ENCODE results near the gene EFHC1. TPM values are rescaled to one million over a fixed set of nuclear protein-coding genes. Genes with fewer than 3 reads are reported as not detected.

Gene EFHC1
- total and polyA plus RNA-seq, 2 donors (not counting 1 experiment from before 2014, with no cell fraction given): 19.4 to 34.8 TPM

DNA sequence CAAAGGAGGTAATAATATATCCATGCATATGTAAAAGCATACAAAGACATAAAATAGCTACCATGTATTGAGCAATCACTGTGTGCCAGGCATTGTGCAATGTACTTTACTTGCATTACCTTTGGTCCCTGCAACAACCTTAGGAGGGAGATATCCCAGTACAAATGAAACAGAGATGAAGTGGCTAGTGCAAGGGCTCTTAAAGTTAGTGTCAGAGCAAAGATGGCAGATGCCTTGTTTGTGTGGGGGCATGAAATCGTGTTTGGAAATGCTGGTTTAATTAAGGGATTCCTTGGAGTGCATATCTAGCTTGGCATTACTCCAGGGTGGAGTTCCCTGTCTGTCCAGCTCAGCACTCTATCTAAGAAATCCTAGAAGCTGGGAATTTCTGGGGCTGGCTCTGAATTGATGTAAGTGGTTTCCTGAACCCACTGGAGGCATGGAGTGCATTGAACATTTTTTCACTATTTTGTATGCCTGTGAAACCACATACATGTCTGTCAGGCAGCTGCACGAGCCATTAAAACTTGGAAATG, 48.4 kb upstream of the EFHC1 start:
- no peaks in the 10 kb centered on the region for H4K20me1 ChIP-seq (ENCODE audit: control insufficient read depth, insufficient read depth, low read length, poor library complexity, severe bottlenecking)
- TF ChIP-seq EZH2 (IDR thresholded peaks at IDR 0.05; ENCODE audit: borderline replicate concordance, insufficient read depth, low read depth, low read length, poor library complexity, severe bottlenecking): no peak
- TF ChIP-seq, protein P1, sequence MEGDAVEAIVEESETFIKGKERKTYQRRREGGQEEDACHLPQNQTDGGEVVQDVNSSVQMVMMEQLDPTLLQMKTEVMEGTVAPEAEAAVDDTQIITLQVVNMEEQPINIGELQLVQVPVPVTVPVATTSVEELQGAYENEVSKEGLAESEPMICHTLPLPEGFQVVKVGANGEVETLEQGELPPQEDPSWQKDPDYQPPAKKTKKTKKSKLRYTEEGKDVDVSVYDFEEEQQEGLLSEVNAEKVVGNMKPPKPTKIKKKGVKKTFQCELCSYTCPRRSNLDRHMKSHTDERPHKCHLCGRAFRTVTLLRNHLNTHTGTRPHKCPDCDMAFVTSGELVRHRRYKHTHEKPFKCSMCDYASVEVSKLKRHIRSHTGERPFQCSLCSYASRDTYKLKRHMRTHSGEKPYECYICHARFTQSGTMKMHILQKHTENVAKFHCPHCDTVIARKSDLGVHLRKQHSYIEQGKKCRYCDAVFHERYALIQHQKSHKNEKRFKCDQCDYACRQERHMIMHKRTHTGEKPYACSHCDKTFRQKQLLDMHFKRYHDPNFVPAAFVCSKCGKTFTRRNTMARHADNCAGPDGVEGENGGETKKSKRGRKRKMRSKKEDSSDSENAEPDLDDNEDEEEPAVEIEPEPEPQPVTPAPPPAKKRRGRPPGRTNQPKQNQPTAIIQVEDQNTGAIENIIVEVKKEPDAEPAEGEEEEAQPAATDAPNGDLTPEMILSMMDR (IDR thresholded peaks at IDR 0.05): no peak
- 100% methylated on average over 1 of the region's 2 CpGs for WGBS (ENCODE audit: insufficient coverage)
- ChIA-PET POLR2A (no interaction called here), CTCF (interaction anchor here (1.0 to 1.2 kb wide), 2 partner anchors 10 to 85 kb away, joined by 3 to 4 read pairs; partner anchors contain the start of gene PAQR8)
- no peak overlapping the region for H2AFZ ChIP-seq (ENCODE audit: insufficient read depth, low read depth, low read length, poor library complexity, severe bottlenecking)
- H3K36me3 ChIP-seq (replicated peaks in 1 of 2; ENCODE audit: control extremely low read depth in 1 of 2, control insufficient read depth in 1 of 2, extremely low read depth in 1 of 2, insufficient read depth in 2 of 2, low read length in 1 of 2): no peaks in the 10 kb centered on the region
- H3K4me1 ChIP-seq (ENCODE audit: control insufficient read depth in 2 of 2, insufficient read depth in 2 of 2, low read length in 2 of 2): peaks cover 9% of the 10 kb centered on the region in 2 donors
- H3K9me3 ChIP-seq (ENCODE audit: control extremely low read depth in 1 of 3, control insufficient read depth in 2 of 3, insufficient read depth in 1 of 3, low read length in 2 of 3): no peaks in the 10 kb centered on the region
- H3K79me2 ChIP-seq (ENCODE audit: control insufficient read depth, insufficient read depth, low read length): peaks cover 28% of the 10 kb centered on the region
- DNase-seq: no peak
- no peak for ATAC-seq (ENCODE audit: low read depth)
- H3K27me3 Mint-ChIP-seq: no peaks in the 10 kb centered on the region
- H3K4me2 ChIP-seq (replicated peaks; ENCODE audit: low read depth, low read length, poor library complexity, severe bottlenecking): no peak overlapping the region
- no peaks in the 10 kb centered on the region for H3K27me3 ChIP-seq (replicated peaks in 1 of 4; ENCODE audit: control extremely low read depth in 1 of 4, control insufficient read depth in 3 of 4, insufficient read depth in 4 of 4, low read length in 3 of 4)
- H3K4me3 ChIP-seq (ENCODE audit: control extremely low read depth in 1 of 5, extremely low read depth in 1 of 5, insufficient read depth in 1 of 5, low read depth in 2 of 5, low read length in 4 of 5): no peak overlapping the region
- H3K9me3 Mint-ChIP-seq (ENCODE audit: insufficient read depth): peaks cover 5% of the 10 kb centered on the region
- intact Hi-C loops (cut with micrococcal nuclease): no loop called here
- no peak overlapping the region for H3K27ac ChIP-seq (ENCODE audit: low read length in 2 of 2)
- no peak overlapping the region for H3K27ac Mint-ChIP-seq
- H3K4me3 Mint-ChIP-seq: no peak overlapping the region
- no peak overlapping the region for H3K9ac ChIP-seq (ENCODE audit: low read length)
- peaks cover 16% of the 10 kb centered on the region for H3K4me1 Mint-ChIP-seq

DNA sequence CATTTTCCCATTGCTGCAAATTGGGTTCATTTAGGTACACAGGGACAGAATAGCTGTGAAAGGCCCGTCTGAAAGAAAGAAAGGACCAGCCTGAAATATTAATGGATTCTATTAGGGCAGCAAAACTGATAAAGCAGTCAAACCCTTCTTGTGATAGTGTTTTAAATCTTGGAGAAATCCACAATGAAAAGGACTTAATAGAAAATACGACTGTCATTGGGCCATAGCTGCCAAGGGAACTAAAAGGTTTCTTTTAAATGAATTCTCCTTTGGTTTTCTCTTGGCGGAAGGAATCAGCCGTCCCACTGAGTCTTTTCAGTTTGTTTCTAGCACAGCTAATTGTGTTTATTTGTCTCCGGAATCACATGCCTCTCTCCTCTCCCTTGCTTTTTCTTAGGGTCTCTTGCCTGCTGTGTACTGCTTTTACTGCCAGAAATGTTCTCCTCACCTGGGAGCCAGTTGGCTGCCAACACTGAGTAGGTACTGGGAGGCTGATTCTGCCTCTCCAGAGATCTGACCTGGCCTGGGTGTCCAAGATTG, 46.9 kb upstream of the EFHC1 start:
- no peaks in the 10 kb centered on the region for H3K27me3 ChIP-seq (replicated peaks in 1 of 4; ENCODE audit: control extremely low read depth in 1 of 4, control insufficient read depth in 3 of 4, insufficient read depth in 4 of 4, low read length in 3 of 4)
- 92% methylated on average over 4 of the region's 5 CpGs for WGBS (ENCODE audit: insufficient coverage)
- no peak overlapping the region for H3K4me3 Mint-ChIP-seq

More for the DNA sequence above, 46.9 kb upstream of the EFHC1 start:
- H3K9ac ChIP-seq (ENCODE audit: low read length): no peak overlapping the region
- H4K20me1 ChIP-seq (ENCODE audit: control insufficient read depth, insufficient read depth, low read length, poor library complexity, severe bottlenecking): no peaks in the 10 kb centered on the region
- peaks cover 17% of the 10 kb centered on the region for H3K79me2 ChIP-seq (ENCODE audit: control insufficient read depth, insufficient read depth, low read length)
- H3K27ac ChIP-seq (ENCODE audit: low read length in 2 of 2): no peak overlapping the region
- no peak overlapping the region for H3K4me3 ChIP-seq (ENCODE audit: control extremely low read depth in 1 of 5, extremely low read depth in 1 of 5, insufficient read depth in 1 of 5, low read depth in 2 of 5, low read length in 4 of 5)
- H3K4me2 ChIP-seq (replicated peaks; ENCODE audit: low read depth, low read length, poor library complexity, severe bottlenecking): no peak overlapping the region
- TF ChIP-seq, protein P1 (IDR thresholded peaks at IDR 0.05): no peak
- TF ChIP-seq EZH2 (IDR thresholded peaks at IDR 0.05; ENCODE audit: borderline replicate concordance, insufficient read depth, low read depth, low read length, poor library complexity, severe bottlenecking): no peak
- DNase-seq (no peak), ATAC-seq (ENCODE audit: low read depth) (no peak)
- Mint-ChIP-seq H3K27me3 (no peaks in the 10 kb centered on the region), H3K4me1 (peaks cover 31% of the 10 kb centered on the region), H3K27ac (no peak overlapping the region), H3K9me3 (ENCODE audit: insufficient read depth) (peaks cover 5% of the 10 kb centered on the region)
- no peak overlapping the region for H2AFZ ChIP-seq (ENCODE audit: insufficient read depth, low read depth, low read length, poor library complexity, severe bottlenecking)
- peaks cover 23 to 24% of the 10 kb centered on the region in 2 donors for H3K4me1 ChIP-seq (ENCODE audit: control insufficient read depth in 2 of 2, insufficient read depth in 2 of 2, low read length in 2 of 2)
- intact Hi-C loops (cut with micrococcal nuclease): no loop called here
- no peaks in the 10 kb centered on the region for H3K9me3 ChIP-seq (ENCODE audit: control extremely low read depth in 1 of 3, control insufficient read depth in 2 of 3, insufficient read depth in 1 of 3, low read length in 2 of 3)
- no peaks in the 10 kb centered on the region for H3K36me3 ChIP-seq (replicated peaks in 1 of 2; ENCODE audit: control extremely low read depth in 1 of 2, control insufficient read depth in 1 of 2, extremely low read depth in 1 of 2, insufficient read depth in 2 of 2, low read length in 1 of 2)
- ChIA-PET CTCF (interaction anchor here (1.2 kb wide), 1 partner anchor 22 kb away, joined by 3 read pairs; no protein-coding TSS in a partner anchor), POLR2A (no interaction called here)

Data from B cell (primary cell).